B cell (primary cell): ENCODE measurements around the gene LKAAEAR1. TPM values are rescaled to one million over a fixed set of nuclear protein-coding genes. Genes with fewer than 3 reads are reported as not detected.
"Not testable (repeated sequence)": the region's sequence is repeated elsewhere in the genome, so short reads cannot be mapped to it uniquely, and the experiment has no call there.

ENCODE experiments used
- ATAC-seq: fragments of 200-7000 bp; cut with Tn5 transposase; one replicate; pipeline ENCODE4 v1.10.0; 2021; ENCODE audit warnings: low read depth, mild to moderate bottlenecking, moderate number of reproducible peaks, moderate library complexity
- CTCF ChIA-PET: fragments of 350-600 bp; sonication (Branson Sonifier 250); formaldehyde crosslinking; loops from one replicate; lab custom pipeline; 2021; ENCODE audit warnings: antibody characterized with exemption, inconsistent platforms; lab: Charles Lee
- POLR2A ChIA-PET: fragments of 350-600 bp; sonication (Branson Sonifier 250); formaldehyde crosslinking; loops from one replicate; lab custom pipeline; 2021; ENCODE audit warnings: antibody characterized with exemption; lab: Charles Lee
- DNase-seq: peaks from one replicate; pipeline ENCODE4 v3.0.0; 2013
- H2AFZ ChIP-seq: 2 replicates; pipeline ENCODE4 v1.6.1; 2012; ENCODE audit warnings: mild to moderate bottlenecking, low read depth, low read length; ENCODE audit not compliant: insufficient read depth, poor library complexity, severe bottlenecking
- H3K27ac ChIP-seq, 2 donors: 1 replicate in 1 of 2; 2 replicates in 1 of 2; pipeline ENCODE4 v1.5.1; 2012 to 2013; ENCODE audit warnings: low read length in 2 of 2, mild to moderate bottlenecking in 2 of 2, moderate library complexity in 1 of 2
- H3K27me3 ChIP-seq, 4 experiments: fragments of 200-600 bp in 1 of 4; sonication (generic) in 1 of 4; replicated peaks in 1 of 4; 1 replicate in 2 of 4; 2 replicates in 2 of 4; pipeline versions ENCODE4 v1.6.1 to v1.7.0; 2013 to 2016; ENCODE audit warnings: low read length in 3 of 4, mild to moderate bottlenecking in 2 of 4, mixed read lengths in 1 of 4, moderate library complexity in 1 of 4; ENCODE audit not compliant: insufficient read depth in 4 of 4, control insufficient read depth in 3 of 4; ENCODE audit errors: control extremely low read depth in 1 of 4
- H3K36me3 ChIP-seq, 2 experiments: replicated peaks in 1 of 2; 1 replicate in 1 of 2; 2 replicates in 1 of 2; pipeline versions ENCODE4 v1.6.1 to v1.7.1; 2013; ENCODE audit warnings: low read length in 1 of 2; ENCODE audit not compliant: insufficient read depth in 2 of 2, control insufficient read depth in 1 of 2; ENCODE audit errors: control extremely low read depth in 1 of 2, extremely low read depth in 1 of 2
- H3K4me1 ChIP-seq, 2 donors: fragments of 200-600 bp in 1 of 2; sonication (generic) in 1 of 2; 1 replicate in 1 of 2; 2 replicates in 1 of 2; pipeline versions ENCODE4 v1.5.1 to v1.6.1; 2013 to 2017; ENCODE audit warnings: low read length in 2 of 2; ENCODE audit not compliant: control insufficient read depth in 2 of 2, insufficient read depth in 2 of 2
- H3K4me2 ChIP-seq: replicated peaks from 2 replicates; pipeline ENCODE3; 2012; ENCODE audit warnings: mild to moderate bottlenecking, low read depth, low read length; ENCODE audit not compliant: poor library complexity, severe bottlenecking
- H3K4me3 ChIP-seq, 5 experiments: fragments of 200-600 bp in 1 of 5; sonication (generic) in 1 of 5; 1 replicate in 3 of 5; 2 replicates in 2 of 5; pipeline versions ENCODE4 v1.5.1 to v1.7.0; 2011 to 2016; ENCODE audit warnings: low read length in 4 of 5, mild to moderate bottlenecking in 4 of 5, low read depth in 2 of 5, control low read depth in 1 of 5, moderate library complexity in 1 of 5; ENCODE audit not compliant: insufficient read depth in 1 of 5; ENCODE audit errors: control extremely low read depth in 1 of 5, extremely low read depth in 1 of 5
- H3K79me2 ChIP-seq: fragments of 200-600 bp; sonication (generic); one replicate; pipeline ENCODE4 v1.6.0; 2016; ENCODE audit warnings: low read length; ENCODE audit not compliant: control insufficient read depth, insufficient read depth
- H3K9ac ChIP-seq: fragments of 200-600 bp; sonication (generic); 2 replicates; pipeline ENCODE4 v1.6.1; 2017; ENCODE audit warnings: mild to moderate bottlenecking, low read length, moderate library complexity
- H3K9me3 ChIP-seq, 3 donors: one replicate each; pipeline versions ENCODE4 v1.6.1 to v1.7.1; 2013; ENCODE audit warnings: low read length in 2 of 3; ENCODE audit not compliant: control insufficient read depth in 2 of 3, insufficient read depth in 1 of 3; ENCODE audit errors: control extremely low read depth in 1 of 3
- H4K20me1 ChIP-seq: 2 replicates; pipeline ENCODE4 v1.6.0; 2012; ENCODE audit warnings: mild to moderate bottlenecking, low read length; ENCODE audit not compliant: insufficient read depth, control insufficient read depth, poor library complexity, severe bottlenecking
- H3K27ac Mint-ChIP-seq: one replicate; pipeline ENCODE4 v1.8.0; 2021; ENCODE audit warnings: mixed read lengths
- H3K27me3 Mint-ChIP-seq: one replicate; pipeline ENCODE4 v1.8.0; 2021; ENCODE audit warnings: mixed read lengths
- H3K4me1 Mint-ChIP-seq: one replicate; pipeline ENCODE4 v1.8.0; 2021; ENCODE audit warnings: mixed read lengths
- H3K4me3 Mint-ChIP-seq: one replicate; pipeline ENCODE4 v1.8.0; 2021; ENCODE audit warnings: mixed read lengths
- H3K9me3 Mint-ChIP-seq: one replicate; pipeline ENCODE4 v1.8.0; 2022; ENCODE audit warnings: mixed read lengths; ENCODE audit not compliant: insufficient read depth
- CTCF ChIP-seq: fragments of 200-600 bp; IDR thresholded peaks from one replicate; pipeline ENCODE4 v1.8.0; 2022; ENCODE audit warnings: antibody characterized with exemption, mild to moderate bottlenecking
- EZH2 ChIP-seq: IDR thresholded peaks from 2 replicates; pipeline ENCODE4 v1.6.1; 2012; ENCODE audit warnings: borderline replicate concordance, low read depth, mild to moderate bottlenecking, moderate library complexity, low read length; ENCODE audit not compliant: insufficient read depth, poor library complexity, severe bottlenecking
- WGBS: methylation state at CpG from one replicate; pipeline ENCODE4 v1.1.5; 2013; ENCODE audit warnings: missing lambda C conversion rate; ENCODE audit not compliant: insufficient coverage; 5-methylcytosine and 5-hydroxymethylcytosine counted together
- intact Hi-C: fragments of 100-400 bp; cut with micrococcal nuclease; formaldehyde crosslinking; loops from one replicate; pipeline ENCODE4 v1.10.0; 2022
- polyA plus RNA-seq: library from polyadenylated mRNA; depleted of rRNA; stranded (reverse); fragments of >200 nt; gene quantifications from 2 replicates; pipeline ENCODE4 v1.2.3, GENCODE V29; 2012
- total RNA-seq, 2 donors: library from RNA; stranded (reverse); fragments of 120-200 nt in 1 of 2; gene quantifications; 1 replicate in 1 of 2; 2 replicates in 1 of 2; pipeline versions ENCODE4 v1.2.3 to v1.2.4, GENCODE V29; 2013 to 2022

The LKAAEAR1 gene
- total and polyA plus RNA-seq, 2 donors (not counting 1 experiment from before 2014, with no cell fraction given), result 1.9 TPM; not detected in 1

- H3K79me2 ChIP-seq, H3K4me3 ChIP-seq, ATAC-seq, intact Hi-C loops, H3K36me3 ChIP-seq, H3K27ac Mint-ChIP-seq, H3K4me3 Mint-ChIP-seq, H3K27ac ChIP-seq, H3K9me3 Mint-ChIP-seq, H3K9ac ChIP-seq, H2AFZ ChIP-seq, H3K4me2 ChIP-seq, DNase-seq: not testable (repeated sequence)
- WGBS, result no CpG with 5 or more reads among the region's 36 CpGs
- Histone ChIP-seq H3K4me1 (peaks cover 20 to 23% of the 10 kb centered on the region in 2 donors), H4K20me1 (peaks cover 15% of the 10 kb centered on the region), H3K27me3 (peaks cover 0 to 14% (median 3%) of the 10 kb centered on the region in 4 experiments), H3K9me3 (peaks cover 0 to 18% (median 0%) of the 10 kb centered on the region in 3 donors)
- POLR2A ChIA-PET, result interaction anchor here (1.4 kb wide), 1 partner anchor 12 kb away, joined by 3 read pairs; no protein-coding TSS in a partner anchor
- Mint-ChIP-seq H3K27me3 (peaks cover 11% of the 10 kb centered on the region), H3K4me1 (peaks cover 25% of the 10 kb centered on the region)
- CTCF ChIA-PET, result interaction anchor here (1.3 to 11.8 kb wide), 2 partner anchors 31 to 47 kb away, joined by 5 to 220 read pairs; no protein-coding TSS in a partner anchor
Measured at GRCh38 chr20:64087226-64087825, 3.1 kb upstream of the LKAAEAR1 start.

- CTCF ChIA-PET, result interaction anchor here (1.2 to 11.8 kb wide), 5 partner anchors 14 to 46 kb away, joined by 4 to 220 read pairs (median 5); partner anchors contain the start of gene NPBWR2
Measured at GRCh38 chr20:64086801-64087200, 2.6 kb upstream of the LKAAEAR1 start.

More at GRCh38 chr20:64086801-64087200, 2.6 kb upstream of the LKAAEAR1 start:
- peaks cover 0 to 14% (median 3%) of the 10 kb centered on the region in 4 experiments for H3K27me3 ChIP-seq
- no peak overlapping the region for H3K27ac ChIP-seq
- DNase-seq, result no peak
- Mint-ChIP-seq H3K27me3 (peaks cover 11% of the 10 kb centered on the region), H3K9me3 (no peaks in the 10 kb centered on the region), H3K4me3 (no peak overlapping the region), H3K27ac (no peak overlapping the region), H3K4me1 (peaks cover 27% of the 10 kb centered on the region)
- H3K36me3 ChIP-seq, result no peaks in the 10 kb centered on the region
- POLR2A ChIA-PET, result interaction anchor here (1.4 kb wide), 1 partner anchor 12 kb away, joined by 3 read pairs; no protein-coding TSS in a partner anchor
- 89% methylated on average over 3 of the region's 11 CpGs for WGBS
- intact Hi-C loops, result no loop called here
- no peak overlapping the region for H2AFZ ChIP-seq
- H4K20me1 ChIP-seq, result peaks cover 15% of the 10 kb centered on the region
- no peak for ATAC-seq
- no peak overlapping the region for H3K9ac ChIP-seq
- H3K4me2 ChIP-seq, result no peak overlapping the region
- TF ChIP-seq EZH2, result no peak
- no peak for TF ChIP-seq CTCF
- peaks cover 0 to 18% (median 0%) of the 10 kb centered on the region in 3 donors for H3K9me3 ChIP-seq
- peaks cover 4% of the 10 kb centered on the region for H3K79me2 ChIP-seq
- H3K4me1 ChIP-seq, result peaks cover 26% of the 10 kb centered on the region in 2 donors
- H3K4me3 ChIP-seq, result no peak overlapping the region
